Left forelimb (tissue), 1 donor: Measurements from ENCODE around the gene CEMP1.
"Not testable (repeated sequence)": the region's sequence is repeated elsewhere in the genome, so short reads cannot be mapped to it uniquely, and the experiment has no call there.

Experiments
- DNase-seq: peaks from one replicate; pipeline ENCODE4 v3.0.0-alpha.2; 2018; ENCODE audit warnings: low spot score

Gene CEMP1, protein sequence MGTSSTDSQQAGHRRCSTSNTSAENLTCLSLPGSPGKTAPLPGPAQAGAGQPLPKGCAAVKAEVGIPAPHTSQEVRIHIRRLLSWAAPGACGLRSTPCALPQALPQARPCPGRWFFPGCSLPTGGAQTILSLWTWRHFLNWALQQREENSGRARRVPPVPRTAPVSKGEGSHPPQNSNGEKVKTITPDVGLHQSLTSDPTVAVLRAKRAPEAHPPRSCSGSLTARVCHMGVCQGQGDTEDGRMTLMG

DNA sequence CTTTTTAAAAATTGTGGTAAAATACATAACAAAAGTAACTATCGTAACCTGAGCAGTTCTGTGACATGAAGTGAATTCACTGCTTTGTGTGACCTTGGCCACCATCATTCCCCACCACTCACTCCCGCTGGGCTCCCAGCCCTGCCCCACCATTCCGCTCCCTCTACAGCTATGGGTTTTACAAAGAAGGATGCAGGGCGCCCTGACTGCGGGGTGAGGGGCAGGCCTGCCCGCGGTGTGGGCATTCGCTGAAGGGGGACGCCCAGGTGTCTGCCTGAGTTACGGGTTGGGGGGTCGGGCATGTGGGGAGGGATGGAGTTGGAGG, at the start of gene CEMP1:
TSS of gene CEMP1 (minus strand) at position 38 of the 325 bp plus-strand sequence. CDS start 335 bp downstream, outside the sequence.
- DNase-seq, result no peak

DNA sequence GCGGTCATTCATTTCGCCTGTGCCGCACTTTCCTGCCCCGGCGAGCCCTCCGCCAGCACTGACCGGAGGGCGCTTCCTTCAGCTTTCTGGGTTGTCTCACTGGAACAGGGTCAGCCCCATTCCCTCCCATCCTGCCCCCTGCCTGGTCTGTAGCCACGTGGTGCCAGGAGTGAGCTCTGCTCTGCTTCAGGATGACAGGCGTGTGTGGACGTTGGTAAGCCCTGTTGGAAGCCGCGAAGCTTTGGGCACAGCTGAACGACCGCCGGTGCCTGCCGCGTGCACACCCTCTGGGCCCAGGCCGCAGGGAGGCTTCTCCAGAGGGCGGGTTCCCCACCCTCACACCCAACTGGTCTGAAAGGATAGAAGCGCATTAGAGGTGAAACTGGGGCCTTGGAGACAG, 49.6 kb upstream of the CEMP1 start:
- DNase-seq, result not testable (repeated sequence)

DNA sequence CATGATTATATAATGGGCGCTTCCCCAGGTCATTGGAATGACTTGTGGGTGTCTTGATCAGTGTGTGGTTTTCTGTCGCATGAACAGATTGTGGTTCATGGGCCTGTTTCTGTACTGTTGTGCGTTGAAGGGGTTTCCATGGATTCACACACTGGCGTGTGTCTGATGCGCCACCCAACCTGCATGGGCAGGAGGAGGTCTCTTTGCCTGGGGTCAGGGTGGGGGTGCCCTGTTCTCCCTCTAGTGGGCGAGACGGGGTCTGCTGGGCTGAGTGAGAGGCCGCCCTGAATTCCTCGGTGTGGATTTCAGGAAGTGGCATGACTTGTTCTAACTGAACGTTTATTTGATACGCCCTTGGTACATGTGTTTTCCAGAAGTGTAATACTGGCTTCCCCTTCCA, 48.9 kb upstream of the CEMP1 start:
- not testable (repeated sequence) for DNase-seq

DNA sequence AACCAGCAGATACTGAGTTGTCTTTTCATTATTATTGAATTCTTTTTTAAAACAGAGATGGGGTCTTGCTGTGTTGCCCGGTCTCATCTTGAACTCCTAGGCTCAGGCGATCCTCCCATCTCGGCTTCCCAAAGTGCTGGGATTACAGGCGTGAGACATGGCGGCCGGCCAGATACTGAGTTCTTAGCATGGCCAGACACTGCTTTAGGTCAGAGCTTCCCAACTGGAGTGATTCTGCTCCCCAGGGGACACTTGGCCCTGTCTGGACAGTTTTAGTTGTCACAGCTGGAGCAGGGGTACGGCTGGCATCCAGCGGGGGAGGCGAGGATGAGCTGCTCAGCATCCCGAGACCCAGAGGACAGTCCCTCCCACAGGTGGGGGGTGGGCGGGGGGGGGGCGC, 47.7 kb upstream of the CEMP1 start:
- not testable (repeated sequence) for DNase-seq

DNA sequence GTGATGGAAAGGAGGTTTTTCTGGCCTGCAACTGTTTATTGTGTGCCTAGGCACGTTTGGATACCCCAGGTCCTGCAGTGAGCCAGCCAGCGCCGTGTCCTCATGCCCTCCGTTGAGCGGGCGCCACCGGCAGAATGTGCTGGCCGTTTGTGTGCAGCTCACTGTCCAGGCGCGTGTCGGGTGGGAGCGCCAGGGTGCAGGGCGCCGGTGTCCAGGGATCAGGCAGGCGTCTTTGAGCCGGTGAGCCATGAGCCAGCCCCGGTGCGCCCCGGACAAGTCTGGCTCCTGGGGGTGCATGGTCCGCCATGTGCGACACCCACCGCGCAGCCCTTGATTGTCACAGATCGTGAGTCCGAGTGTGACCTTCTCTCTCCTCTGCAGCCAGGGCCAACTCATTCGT, 45.8 kb upstream of the CEMP1 start:
- DNase-seq, result not testable (repeated sequence)

DNA sequence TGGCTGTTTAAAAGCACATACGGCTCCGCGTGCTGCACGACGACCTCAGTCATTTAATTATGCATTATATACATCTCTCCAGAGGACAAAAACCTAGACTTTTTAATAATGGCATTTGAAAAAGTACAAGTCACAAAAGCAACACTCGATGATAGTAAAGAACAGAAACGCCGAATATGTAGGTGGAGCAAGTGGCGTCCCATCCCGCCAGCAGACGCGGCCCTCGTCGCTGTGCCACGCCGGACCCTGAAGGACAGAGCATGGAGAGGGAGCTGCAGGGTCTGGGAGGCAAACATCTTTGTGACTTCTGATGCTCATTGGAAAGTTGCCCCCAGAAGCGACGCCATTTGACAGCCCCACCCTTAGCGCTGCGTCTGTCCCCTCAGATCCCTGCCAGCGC, 44.6 kb upstream of the CEMP1 start:
- not testable (repeated sequence) for DNase-seq

DNA sequence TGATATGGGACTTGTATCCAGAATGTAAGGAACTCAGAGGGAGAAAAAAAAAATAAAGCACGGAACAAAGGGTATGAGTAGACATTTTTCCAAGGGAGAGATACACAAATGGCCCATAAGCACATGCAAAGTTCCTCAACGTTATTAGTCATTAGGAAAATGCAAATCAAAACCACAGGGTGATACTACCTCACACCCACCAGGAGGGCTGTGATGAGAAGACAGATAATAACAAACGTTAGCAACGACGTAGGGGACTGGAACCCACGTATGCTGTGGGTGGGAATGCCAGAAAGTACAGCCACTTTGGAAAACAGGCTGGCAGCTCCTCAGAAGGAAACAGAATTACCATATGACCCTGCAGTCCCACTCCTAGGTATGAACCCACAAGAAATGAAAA, 41.5 kb upstream of the CEMP1 start:
- DNase-seq, result not testable (repeated sequence)

DNA sequence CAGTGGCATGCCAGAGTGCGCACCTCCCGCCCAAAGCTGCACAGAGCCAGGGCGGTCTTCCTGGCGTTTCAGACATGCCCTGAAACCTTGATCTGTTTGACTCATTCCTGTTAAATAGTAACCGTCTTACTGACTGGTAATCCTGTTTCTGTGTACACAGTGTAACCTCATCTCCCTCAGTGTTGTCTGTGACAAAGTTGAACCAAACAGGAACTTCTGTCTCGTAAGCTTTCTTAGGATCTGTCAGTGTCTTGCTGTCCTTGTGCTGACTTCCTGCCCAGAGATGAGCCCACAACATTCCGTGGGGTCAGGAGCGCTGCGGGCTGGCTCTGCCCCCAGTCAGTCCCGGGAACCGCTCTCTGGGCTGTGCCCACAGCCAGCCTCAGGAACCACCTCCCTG, 37.4 kb upstream of the CEMP1 start:
- DNase-seq, result not testable (repeated sequence)

DNA sequence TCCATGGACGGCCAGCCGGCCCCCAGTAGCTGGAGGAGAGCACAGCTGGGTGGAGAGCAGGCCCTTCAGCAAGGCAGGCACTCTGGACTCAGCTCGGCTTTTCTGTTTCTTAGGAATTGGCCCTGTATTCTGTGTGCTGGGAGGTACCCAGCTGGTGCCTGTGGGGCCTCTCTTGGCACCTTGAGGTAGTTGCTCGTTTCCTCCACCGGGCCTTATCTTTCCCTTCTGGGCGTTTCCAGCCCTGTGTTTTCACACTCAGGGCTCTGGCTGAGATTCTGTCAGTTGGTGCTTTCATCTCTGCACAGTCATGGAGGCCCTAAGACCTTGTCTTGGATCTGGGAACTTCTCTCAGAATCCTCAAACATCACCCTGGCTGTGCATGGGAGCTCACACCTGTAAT, 36.3 kb upstream of the CEMP1 start:
- not testable (repeated sequence) for DNase-seq

DNA sequence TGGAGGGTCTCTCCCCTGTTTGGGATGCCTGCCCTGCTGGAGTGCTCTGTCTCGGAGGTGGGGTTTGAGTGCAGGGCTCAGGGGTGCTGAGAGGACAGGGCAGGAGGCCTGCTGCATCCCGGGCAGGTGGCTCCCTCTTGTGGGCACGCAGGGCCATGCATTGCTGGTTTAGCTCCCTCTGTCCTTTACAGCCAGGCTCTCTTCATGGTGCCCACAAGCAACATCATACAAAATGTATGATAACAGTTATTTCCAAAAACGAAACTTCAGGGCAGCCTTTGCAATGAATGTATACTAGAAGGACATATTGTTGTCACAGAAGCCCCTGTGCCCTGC, 29.6 kb upstream of the CEMP1 start:
- DNase-seq, result not testable (repeated sequence)

DNA sequence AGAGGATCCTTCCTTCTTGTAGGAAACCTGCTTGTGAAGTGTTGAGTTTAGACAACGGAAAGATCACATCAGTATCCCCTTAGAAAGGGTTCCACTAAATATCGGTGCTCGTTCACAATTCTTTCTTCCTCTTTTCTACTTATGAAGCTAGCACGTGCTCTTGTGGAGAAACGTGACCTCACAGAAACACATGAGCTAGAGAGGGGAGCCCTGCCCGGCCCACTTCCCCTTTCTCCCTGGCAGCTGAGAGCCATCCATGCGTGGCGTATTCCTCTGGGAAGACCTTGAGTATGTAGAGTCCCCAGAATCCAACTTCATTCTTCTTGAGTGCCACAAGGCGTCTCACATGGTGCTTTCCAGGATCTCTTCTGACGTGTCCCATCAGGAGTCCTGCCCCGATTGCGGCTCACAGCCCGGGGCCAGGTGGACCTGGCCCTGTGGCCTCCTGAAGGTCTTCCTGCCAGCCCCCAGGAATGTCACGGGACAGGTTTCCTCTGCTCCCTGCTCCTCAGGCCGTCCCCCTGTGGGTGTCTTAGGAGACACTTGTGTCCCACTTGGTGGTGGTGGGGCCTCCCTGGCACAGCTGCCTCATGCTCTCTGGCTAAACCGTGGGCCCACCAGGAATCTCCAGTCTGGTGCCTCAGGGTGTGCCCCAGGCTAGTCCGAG, 29.1 kb upstream of the CEMP1 start:
- not testable (repeated sequence) for DNase-seq

DNA sequence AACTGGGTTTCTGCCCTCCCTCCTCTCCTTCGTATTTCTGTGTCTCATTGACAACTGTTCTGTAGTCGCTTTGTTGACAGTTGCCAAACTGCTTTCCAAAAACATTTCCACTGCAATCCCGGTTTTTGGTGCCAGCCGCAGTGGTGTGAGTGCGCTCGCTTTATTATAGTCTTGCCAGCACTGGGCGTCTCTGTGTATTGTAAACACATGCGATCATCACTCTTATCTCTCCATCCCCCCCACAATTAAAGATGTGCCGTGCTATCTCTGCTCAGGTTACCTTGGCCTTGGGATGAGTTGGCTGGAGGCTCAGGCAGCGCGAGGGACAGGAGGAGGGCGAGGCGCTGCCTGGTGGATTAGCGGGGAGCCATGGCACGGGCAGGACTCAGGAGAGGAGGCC, 25.9 kb upstream of the CEMP1 start:
- not testable (repeated sequence) for DNase-seq

DNA sequence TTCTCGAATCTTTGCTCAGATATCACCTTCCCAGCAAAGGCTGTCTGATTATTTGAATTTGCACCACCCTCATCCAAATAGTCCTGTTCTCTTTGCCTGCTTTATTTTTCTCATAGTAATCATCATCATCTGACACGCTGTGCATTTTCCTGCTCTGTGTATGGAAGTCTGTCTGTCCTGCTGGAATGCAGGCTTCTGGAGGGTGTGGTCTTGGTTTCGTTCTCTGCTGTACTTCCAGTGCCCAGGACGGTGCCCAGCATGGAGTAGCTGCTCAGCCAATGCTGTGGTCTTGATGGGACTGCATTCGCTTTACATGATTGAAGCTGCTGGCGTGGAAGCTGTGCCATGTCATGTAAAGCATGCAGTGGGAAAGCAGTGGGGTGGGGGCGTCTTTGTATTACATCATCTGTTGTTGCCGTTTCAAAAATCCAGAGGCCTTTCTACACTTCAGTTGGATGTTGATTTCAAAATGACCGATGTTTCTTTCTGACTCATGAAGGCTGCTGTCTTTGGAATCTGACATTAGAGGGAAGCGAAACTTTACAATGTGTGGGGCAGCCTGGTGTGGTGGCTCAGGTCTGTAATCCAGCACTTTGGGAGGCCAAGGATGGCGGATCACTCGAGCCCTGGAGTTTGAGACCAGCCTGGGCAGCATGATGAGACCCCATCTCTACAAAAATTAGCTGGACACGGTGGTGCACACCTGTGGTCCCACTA, 23.7 kb upstream of the CEMP1 start:
- not testable (repeated sequence) for DNase-seq

DNA sequence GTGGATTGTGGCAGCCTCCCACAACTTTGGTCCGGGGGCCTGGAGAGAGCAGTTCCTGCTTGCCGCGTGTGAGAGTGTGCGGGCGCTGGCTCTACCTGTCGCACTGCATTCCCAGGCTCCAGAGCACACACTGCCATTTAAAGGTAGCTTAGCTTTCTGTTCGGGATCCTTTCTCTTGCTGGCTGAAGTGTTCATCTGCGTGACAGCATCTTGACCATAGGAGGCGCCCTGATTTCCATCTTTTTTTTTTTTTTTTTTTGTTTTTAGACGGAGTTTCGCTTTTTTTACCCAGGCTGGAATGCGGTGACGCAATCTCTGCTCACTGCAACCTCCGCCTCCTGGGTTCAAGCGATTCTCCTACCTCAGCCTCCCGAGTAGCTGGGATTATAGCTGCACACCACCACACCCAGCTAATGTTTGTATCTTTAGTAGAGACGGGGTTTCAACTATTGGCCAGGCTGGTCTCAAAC, 20.2 kb upstream of the CEMP1 start:
- DNase-seq, result not testable (repeated sequence)

DNA sequence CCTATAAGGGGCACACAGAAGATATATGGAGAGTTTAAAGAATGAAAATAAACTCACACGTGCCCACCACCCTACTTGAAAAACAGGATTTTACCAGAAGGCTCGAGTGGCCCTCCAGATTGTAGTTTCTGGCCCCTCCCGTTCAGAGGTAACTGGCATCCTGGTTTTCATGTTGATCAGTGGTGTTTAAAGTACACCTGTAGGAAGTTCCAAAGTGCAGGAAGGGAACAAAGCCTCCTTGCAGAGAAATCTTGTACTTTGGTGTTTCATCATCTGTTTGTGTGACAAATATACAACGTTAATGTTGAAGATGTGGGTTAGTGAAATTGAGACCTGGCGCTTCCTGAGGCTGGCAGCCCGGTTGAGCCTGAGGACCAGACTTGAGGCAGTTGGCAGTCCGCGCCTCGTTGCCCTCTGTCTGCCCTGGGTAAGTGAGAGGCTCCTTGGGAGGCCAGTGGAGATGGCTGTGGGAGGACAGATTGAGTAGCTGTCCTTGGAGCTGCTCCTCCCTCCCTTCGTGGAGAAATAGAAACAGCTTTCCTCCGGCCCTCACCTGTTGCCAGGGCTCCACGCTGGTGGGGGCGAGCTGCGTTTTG, 19.2 kb upstream of the CEMP1 start:
- DNase-seq, result not testable (repeated sequence)

DNA sequence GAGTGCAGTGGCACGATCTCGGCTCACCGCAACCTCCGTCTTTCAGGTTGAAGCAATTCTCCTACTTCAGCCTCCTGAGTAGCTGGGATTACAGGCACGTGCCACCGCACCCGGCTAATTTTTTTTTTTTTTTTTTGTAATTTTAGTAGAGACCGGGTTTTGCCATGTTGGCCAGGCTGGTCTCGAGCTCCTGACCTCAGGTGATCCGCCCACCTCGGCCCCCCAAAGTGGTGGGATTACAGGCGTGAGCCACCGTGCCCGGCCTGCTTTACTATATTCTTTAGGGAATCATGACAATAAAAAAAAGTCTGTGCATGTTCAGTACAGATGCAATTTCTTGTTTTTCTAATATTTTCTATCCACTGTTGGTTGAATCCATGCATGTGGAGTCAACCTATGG, 12.6 kb upstream of the CEMP1 start:
- not testable (repeated sequence) for DNase-seq

DNA sequence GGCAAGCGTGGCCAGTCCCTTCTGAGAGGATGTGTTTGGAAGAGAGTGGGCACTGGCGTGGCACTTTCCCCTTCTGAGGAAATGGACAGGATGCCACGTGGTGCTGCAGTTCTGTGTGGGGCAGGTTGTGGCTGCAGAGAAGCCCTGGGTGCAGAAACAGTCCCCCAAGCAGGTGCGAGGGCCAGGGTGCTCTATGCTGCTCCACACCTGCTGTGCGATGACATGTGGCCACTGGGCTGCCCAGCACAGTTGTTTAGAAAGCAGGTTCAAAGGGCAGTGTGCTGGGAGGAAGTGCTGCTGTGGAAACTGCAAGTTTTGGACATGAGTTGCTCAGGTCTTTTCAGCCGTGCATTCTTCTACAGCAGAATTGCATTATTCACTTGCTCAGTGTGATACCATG, 10.2 kb upstream of the CEMP1 start:
- DNase-seq, result not testable (repeated sequence)

DNA sequence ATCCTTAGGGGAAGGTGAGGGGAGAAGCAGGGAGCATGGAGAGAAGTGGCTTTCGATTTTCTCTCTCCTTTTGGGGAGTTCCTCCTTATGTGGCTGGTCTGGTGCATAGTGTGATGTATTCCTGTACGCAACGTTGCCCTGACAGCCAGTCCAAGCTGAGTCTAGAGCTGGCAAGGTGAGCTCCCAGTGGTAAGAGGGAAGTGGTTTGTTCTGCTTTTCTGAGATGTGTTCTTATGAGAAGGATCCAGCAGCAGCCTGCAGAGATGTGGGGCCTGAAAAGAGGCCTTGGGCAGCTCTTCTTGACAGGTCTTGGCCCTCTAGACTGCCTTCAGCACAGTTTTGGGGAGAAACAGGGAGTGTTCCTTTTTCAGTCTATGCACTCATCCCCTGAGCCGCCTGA, 9.7 kb upstream of the CEMP1 start:
- DNase-seq, result not testable (repeated sequence)

DNA sequence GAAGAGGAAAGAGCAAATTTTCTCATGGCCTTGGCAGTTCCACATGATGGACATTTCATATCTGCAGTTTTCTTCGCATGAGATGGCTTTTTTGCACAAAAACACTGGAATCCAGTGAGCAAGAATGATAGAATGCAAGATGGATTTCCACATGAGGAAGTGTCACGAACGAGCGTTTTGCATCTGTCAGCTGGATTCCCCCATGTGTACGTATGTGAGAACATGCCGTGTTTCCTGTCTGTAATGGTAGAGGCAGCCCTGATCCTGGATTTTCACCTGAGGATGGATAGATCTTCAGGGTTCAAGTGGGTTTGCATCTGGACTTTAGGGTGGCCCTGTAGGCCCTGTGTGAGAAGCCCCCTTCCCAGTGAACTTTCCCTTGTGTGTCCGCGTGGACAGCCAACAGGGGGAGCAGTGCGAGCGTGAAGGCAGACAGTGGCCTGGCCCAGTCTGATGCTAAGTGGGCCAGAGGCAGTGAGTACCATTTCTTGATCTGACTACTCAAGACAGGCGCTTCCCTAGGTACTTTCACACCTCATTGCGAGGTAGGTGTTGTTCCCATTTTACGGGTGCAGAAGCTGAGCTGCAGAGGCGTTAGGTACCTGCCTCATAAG, 8.7 kb upstream of the CEMP1 start:
- DNase-seq, result not testable (repeated sequence)

DNA sequence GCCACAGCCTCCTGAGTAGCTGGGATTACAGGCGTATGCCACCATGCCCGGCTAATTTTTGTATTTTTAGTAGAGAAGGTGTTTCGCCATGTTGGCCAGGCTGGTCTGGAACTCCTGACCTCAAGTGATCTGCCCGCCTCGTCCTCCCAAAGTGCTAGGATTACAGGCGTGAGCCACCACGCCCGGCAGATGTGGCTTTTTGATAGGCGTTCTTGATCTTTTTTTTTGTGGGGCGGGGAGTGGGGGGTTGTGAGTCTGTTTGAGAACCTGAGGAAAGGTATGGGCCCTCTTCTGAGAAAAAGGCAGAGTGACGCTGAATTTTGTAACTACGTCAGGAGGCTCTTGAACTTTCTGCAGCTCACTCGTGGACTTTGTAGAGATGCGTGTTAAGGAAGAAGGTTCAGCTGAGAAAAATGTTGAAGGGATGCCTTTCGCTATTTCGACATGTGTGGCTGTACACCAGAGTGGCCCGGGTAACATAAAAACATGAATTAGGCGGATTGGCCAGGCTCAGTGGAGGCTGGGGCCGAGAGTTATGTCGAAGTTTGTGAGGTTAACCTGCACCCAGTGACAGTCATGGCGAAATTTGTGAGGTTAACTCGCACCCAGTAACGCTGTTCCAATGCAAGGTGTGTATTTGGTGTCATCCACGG, 8.1 kb upstream of the CEMP1 start:
- not testable (repeated sequence) for DNase-seq

DNA sequence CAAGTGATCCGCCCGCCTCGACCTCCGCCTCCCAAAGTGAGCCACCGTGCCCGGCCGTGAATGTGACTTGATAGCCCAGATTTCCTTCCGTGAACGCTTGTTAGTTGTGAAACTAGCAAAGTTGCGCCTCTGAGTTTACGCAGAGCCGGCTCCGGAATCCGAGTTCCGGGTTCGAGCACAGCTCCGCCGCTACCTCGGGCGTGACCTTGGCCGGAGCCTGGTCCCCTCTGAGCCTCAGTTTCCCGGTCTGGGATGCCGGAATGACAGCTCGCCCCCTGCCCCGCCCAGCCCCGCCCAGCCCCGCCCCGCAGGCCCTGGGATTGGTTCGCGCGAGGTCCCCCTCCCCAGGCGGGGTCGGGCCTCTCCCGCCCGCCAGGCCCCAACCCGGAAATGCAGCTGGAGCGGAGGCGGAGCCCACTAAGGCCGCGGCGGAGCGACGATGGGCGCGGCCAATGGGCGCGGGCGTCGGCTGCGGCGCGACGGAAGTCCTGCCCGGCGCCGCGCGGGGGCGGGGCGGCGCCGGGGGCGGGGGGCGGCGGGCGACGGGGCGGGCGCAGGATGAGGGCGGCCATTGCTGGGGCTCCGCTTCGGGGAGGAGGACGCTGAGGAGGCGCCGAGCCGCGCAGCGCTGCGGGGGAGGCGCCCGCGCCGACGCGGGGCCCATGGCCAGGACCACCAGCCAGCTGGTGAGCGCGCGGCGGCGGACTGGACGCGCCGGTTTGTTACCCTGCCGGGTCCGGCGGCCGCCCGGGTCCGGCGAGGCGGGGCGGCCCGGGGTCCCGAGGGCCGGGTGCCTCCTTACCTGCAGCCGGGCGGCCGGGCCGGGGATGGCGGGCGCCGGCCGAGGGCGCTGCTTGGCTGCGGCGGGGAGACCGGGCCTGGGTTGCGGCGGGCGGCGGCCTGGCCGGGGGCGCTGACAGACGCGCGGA, 6.5 kb upstream of the CEMP1 start, which contains the start of gene PDPK1:
TSS of gene PDPK1 (plus strand) at position 571 of the 929 bp plus-strand sequence. CDS start at position 663, 92 bp downstream.
- DNase-seq, result peak; percentile 96
